ENCODE data around the gene GSC2.

GSC2 gene

GRCh38 chr22:19194766-19195536, 44.9 kb upstream of the GSC2 start:
- H3K9ac ChIP-seq (ENCODE audit: low read length), result no peak overlapping the region
- no peak overlapping the region for H2AK5ac ChIP-seq (ENCODE audit: low read length)
- H3K4me1 ChIP-seq (ENCODE audit: control insufficient read depth, low read depth, low read length), result no peaks in the 10 kb centered on the region
- H2BK5ac ChIP-seq (ENCODE audit: low read length), result no peak overlapping the region
- H3K4me3 ChIP-seq (ENCODE audit: low read length), result no peak overlapping the region
- H3K23ac ChIP-seq (ENCODE audit: low read length), result no peak overlapping the region
- no peaks in the 10 kb centered on the region for H3K27me3 ChIP-seq (ENCODE audit: insufficient read depth, low read length, poor library complexity)
- no CpG with 5 or more reads among the region's 16 CpGs for WGBS (ENCODE audit: extremely low coverage, insufficient coverage, low lambda C conversion rate)
- no peaks in the 10 kb centered on the region for H3K36me3 ChIP-seq (ENCODE audit: control insufficient read depth, insufficient read depth, low read length)
- H3K18ac ChIP-seq (ENCODE audit: low read length), result no peak overlapping the region
- no peak overlapping the region for H3K27ac ChIP-seq (ENCODE audit: low read depth, low read length)
- no peaks in the 10 kb centered on the region for H3K79me1 ChIP-seq (ENCODE audit: low read length)
- no peak overlapping the region for H4K8ac ChIP-seq (ENCODE audit: low read depth, low read length)
- no peak overlapping the region for H3K4ac ChIP-seq (ENCODE audit: low read depth, low read length)
- H2BK15ac ChIP-seq (replicated peaks; ENCODE audit: low read depth), result no peak overlapping the region
- H3K4me2 ChIP-seq (ENCODE audit: low read length), result no peak overlapping the region
- H3K56ac ChIP-seq (ENCODE audit: low read length), result no peak overlapping the region
- H3K79me2 ChIP-seq (ENCODE audit: control insufficient read depth, insufficient read depth, low read length), result no peaks in the 10 kb centered on the region
- DNase-seq, result no peak
- no peak overlapping the region for H4K5ac ChIP-seq (ENCODE audit: low read length)
- H2BK120ac ChIP-seq (ENCODE audit: low read depth, low read length), result no peak overlapping the region

DNA sequence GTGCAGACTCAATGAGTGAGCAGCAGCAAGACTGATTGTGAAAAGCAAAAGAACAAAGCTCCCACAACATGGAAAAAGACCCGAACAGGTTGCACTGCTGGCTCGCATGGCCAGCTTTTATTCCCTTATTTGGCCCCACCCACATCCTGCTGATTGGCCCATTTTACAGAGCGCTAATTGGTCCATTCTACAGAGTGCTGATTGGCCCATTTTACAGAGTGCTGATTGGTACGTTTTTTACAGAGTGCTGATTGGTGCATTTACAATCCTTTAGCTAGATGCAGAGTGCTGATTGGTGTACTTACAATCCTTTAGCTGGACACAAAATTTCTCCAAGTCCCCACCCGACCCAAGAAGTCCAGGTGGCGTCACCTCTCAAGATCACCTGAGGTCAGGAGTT, 43.8 kb upstream of the GSC2 start:
- H3K23ac ChIP-seq (ENCODE audit: low read length), result no peak overlapping the region
- H3K4me3 ChIP-seq (ENCODE audit: low read length), result no peak overlapping the region
- no peaks in the 10 kb centered on the region for H3K79me2 ChIP-seq (ENCODE audit: control insufficient read depth, insufficient read depth, low read length)
- no peak overlapping the region for H4K5ac ChIP-seq (ENCODE audit: low read length)
- H3K27ac ChIP-seq (ENCODE audit: low read depth, low read length), result no peak overlapping the region
- no peak overlapping the region for H4K8ac ChIP-seq (ENCODE audit: low read depth, low read length)
- no peak overlapping the region for H3K4ac ChIP-seq (ENCODE audit: low read depth, low read length)
- no peak overlapping the region for H3K9ac ChIP-seq (ENCODE audit: low read length)
- H3K27me3 ChIP-seq (ENCODE audit: insufficient read depth, low read length, poor library complexity), result no peaks in the 10 kb centered on the region
- no peaks in the 10 kb centered on the region for H3K79me1 ChIP-seq (ENCODE audit: low read length)
- no peak overlapping the region for H2BK120ac ChIP-seq (ENCODE audit: low read depth, low read length)
- H2AK5ac ChIP-seq (ENCODE audit: low read length), result no peak overlapping the region
- no peak overlapping the region for H2BK15ac ChIP-seq (replicated peaks; ENCODE audit: low read depth)
- H3K36me3 ChIP-seq (ENCODE audit: control insufficient read depth, insufficient read depth, low read length), result no peaks in the 10 kb centered on the region
- no peak overlapping the region for H2BK5ac ChIP-seq (ENCODE audit: low read length)
- H3K4me1 ChIP-seq (ENCODE audit: control insufficient read depth, low read depth, low read length), result no peaks in the 10 kb centered on the region
- no peak overlapping the region for H3K18ac ChIP-seq (ENCODE audit: low read length)
- WGBS (ENCODE audit: extremely low coverage, insufficient coverage, low lambda C conversion rate), result no CpG with 5 or more reads among the region's 6 CpGs
- H3K56ac ChIP-seq (ENCODE audit: low read length), result no peak overlapping the region
- DNase-seq, result no peak
- no peak overlapping the region for H3K4me2 ChIP-seq (ENCODE audit: low read length)

DNA sequence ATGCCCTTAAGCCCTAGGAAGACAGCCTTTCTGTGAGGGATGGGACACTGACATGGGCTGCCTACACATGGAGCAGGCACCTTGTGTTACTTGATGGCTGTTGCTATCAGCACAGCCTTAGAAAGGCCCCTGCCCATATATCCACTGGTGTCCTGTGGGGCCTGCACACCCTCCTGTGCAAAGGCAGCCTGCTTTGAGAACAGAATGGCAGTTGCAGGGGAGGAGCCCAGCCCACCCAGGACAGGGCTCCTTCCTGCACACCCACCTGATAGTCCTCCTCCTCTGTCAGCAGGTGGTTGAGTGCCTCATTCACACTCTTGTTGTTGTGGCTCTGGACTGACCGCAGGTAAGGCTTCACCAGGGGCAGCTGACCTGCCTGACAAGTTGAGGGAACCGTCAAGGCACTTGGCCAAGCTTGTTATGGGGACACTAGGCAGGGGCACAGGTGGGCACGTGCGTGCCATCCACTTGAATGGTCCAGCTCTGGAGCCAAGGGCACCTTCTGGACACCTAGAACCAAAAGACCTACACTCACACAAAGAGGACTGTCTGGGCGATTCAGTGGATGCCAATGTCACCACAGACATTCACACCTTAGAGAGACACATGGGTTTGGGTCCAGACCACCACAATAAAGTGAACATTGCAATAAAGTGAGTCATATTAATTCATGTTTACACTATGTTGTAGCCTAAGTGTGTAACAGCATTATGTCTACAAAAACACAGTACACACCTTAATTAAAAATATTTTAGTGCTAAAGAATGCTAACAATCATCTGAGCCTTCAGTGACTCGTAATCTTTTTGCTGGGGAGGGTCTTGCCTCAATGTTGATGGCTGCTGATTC, 37.8 kb upstream of the GSC2 start:
- no peaks in the 10 kb centered on the region for H3K4me1 ChIP-seq (ENCODE audit: control insufficient read depth, low read depth, low read length)
- no peak overlapping the region for H4K8ac ChIP-seq (ENCODE audit: low read depth, low read length)
- H2AK5ac ChIP-seq (ENCODE audit: low read length), result no peak overlapping the region
- WGBS (ENCODE audit: extremely low coverage, insufficient coverage, low lambda C conversion rate), result no CpG with 5 or more reads among the region's 6 CpGs
- H3K9ac ChIP-seq (ENCODE audit: low read length), result no peak overlapping the region
- no peak overlapping the region for H3K18ac ChIP-seq (ENCODE audit: low read length)
- H4K5ac ChIP-seq (ENCODE audit: low read length), result no peak overlapping the region
- H3K79me1 ChIP-seq (ENCODE audit: low read length), result no peaks in the 10 kb centered on the region
- no peaks in the 10 kb centered on the region for H3K27me3 ChIP-seq (ENCODE audit: insufficient read depth, low read length, poor library complexity)
- no peak for DNase-seq
- H3K27ac ChIP-seq (ENCODE audit: low read depth, low read length), result no peak overlapping the region
- H2BK15ac ChIP-seq (replicated peaks; ENCODE audit: low read depth), result no peak overlapping the region
- H3K4me3 ChIP-seq (ENCODE audit: low read length), result no peak overlapping the region
- no peak overlapping the region for H3K4ac ChIP-seq (ENCODE audit: low read depth, low read length)
- no peak overlapping the region for H2BK120ac ChIP-seq (ENCODE audit: low read depth, low read length)
- H2BK5ac ChIP-seq (ENCODE audit: low read length), result no peak overlapping the region
- H3K23ac ChIP-seq (ENCODE audit: low read length), result no peak overlapping the region
- H3K4me2 ChIP-seq (ENCODE audit: low read length), result no peak overlapping the region
- peaks cover 2% of the 10 kb centered on the region for H3K36me3 ChIP-seq (ENCODE audit: control insufficient read depth, insufficient read depth, low read length)
- no peaks in the 10 kb centered on the region for H3K79me2 ChIP-seq (ENCODE audit: control insufficient read depth, insufficient read depth, low read length)
- no peak overlapping the region for H3K56ac ChIP-seq (ENCODE audit: low read length)

DNA sequence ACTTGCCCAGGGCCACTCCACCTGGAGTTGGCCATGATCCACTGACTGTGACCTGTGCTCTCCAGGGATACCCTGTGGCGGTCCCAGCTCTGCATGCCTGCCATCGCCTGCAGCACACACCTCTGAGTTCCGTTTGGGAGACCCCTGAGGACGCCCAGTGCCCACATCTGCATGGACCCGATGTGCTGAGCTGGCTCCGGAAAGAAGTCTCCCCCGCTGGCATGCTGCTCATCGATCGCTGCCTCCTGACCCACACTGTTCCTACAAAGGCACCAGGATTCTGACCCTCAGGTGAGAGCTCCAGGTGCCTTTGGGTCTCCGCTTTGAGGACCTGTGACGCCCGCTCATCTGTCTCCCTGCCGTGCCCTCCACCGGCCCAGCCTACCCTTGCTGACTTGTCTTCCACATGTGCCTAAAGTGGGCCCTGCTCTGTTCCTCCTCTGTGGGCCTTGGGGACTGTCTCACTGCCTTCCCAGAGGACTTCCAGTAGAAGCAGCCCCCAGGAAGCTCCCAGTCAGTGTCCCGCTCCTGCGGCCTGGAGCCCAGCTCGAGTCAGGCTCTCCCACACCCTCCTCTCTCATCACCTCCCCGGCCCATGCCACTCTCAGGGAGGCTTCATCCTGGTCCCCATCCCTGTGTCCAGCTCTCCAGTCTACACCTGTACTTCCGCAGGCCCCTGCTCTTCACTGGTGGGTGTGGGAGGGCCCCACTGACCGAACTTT, 34.3 kb upstream of the GSC2 start:
- WGBS (ENCODE audit: extremely low coverage, insufficient coverage, low lambda C conversion rate), result no CpG with 5 or more reads among the region's 20 CpGs
- Histone ChIP-seq H3K18ac (ENCODE audit: low read length) (no peak overlapping the region), H3K4me3 (ENCODE audit: low read length) (no peak overlapping the region)

GRCh38 chr22:19183216-19183615, 33.1 kb upstream of the GSC2 start:
- Histone ChIP-seq H3K23ac (ENCODE audit: low read length) (no peak overlapping the region), H3K27me3 (ENCODE audit: insufficient read depth, low read length, poor library complexity) (no peaks in the 10 kb centered on the region), H2BK15ac (replicated peaks; ENCODE audit: low read depth) (no peak overlapping the region), H2BK5ac (ENCODE audit: low read length) (no peak overlapping the region), H3K4me1 (ENCODE audit: control insufficient read depth, low read depth, low read length) (no peaks in the 10 kb centered on the region), H3K79me1 (ENCODE audit: low read length) (no peaks in the 10 kb centered on the region), H3K4me2 (ENCODE audit: low read length) (no peak overlapping the region), H4K8ac (ENCODE audit: low read depth, low read length) (no peak overlapping the region), H3K79me2 (ENCODE audit: control insufficient read depth, insufficient read depth, low read length) (no peaks in the 10 kb centered on the region), H3K36me3 (ENCODE audit: control insufficient read depth, insufficient read depth, low read length) (peaks cover 2% of the 10 kb centered on the region), H2BK120ac (ENCODE audit: low read depth, low read length) (no peak overlapping the region), H3K56ac (ENCODE audit: low read length) (no peak overlapping the region), H4K5ac (ENCODE audit: low read length) (no peak overlapping the region), H3K27ac (ENCODE audit: low read depth, low read length) (no peak overlapping the region), H3K9ac (ENCODE audit: low read length) (no peak overlapping the region), H2AK5ac (ENCODE audit: low read length) (no peak overlapping the region), H3K4me3 (ENCODE audit: low read length) (no peak overlapping the region), H3K4ac (ENCODE audit: low read depth, low read length) (no peak overlapping the region), H3K18ac (ENCODE audit: low read length) (no peak overlapping the region)
- DNase-seq, result no peak
- WGBS (ENCODE audit: extremely low coverage, insufficient coverage, low lambda C conversion rate), result no CpG with 5 or more reads among the region's 9 CpGs

More for the DNA sequence above, 34.3 kb upstream of the GSC2 start:
- Histone ChIP-seq H3K56ac (ENCODE audit: low read length) (no peak overlapping the region), H4K8ac (ENCODE audit: low read depth, low read length) (no peak overlapping the region), H4K5ac (ENCODE audit: low read length) (no peak overlapping the region), H3K4me1 (ENCODE audit: control insufficient read depth, low read depth, low read length) (no peaks in the 10 kb centered on the region), H3K27ac (ENCODE audit: low read depth, low read length) (no peak overlapping the region), H3K36me3 (ENCODE audit: control insufficient read depth, insufficient read depth, low read length) (peaks cover 2% of the 10 kb centered on the region), H3K23ac (ENCODE audit: low read length) (no peak overlapping the region), H2BK5ac (ENCODE audit: low read length) (no peak overlapping the region), H2BK120ac (ENCODE audit: low read depth, low read length) (no peak overlapping the region), H3K27me3 (ENCODE audit: insufficient read depth, low read length, poor library complexity) (no peaks in the 10 kb centered on the region), H2BK15ac (replicated peaks; ENCODE audit: low read depth) (no peak overlapping the region), H3K4ac (ENCODE audit: low read depth, low read length) (no peak overlapping the region), H3K79me1 (ENCODE audit: low read length) (no peaks in the 10 kb centered on the region), H3K79me2 (ENCODE audit: control insufficient read depth, insufficient read depth, low read length) (no peaks in the 10 kb centered on the region), H2AK5ac (ENCODE audit: low read length) (no peak overlapping the region), H3K9ac (ENCODE audit: low read length) (no peak overlapping the region), H3K4me2 (ENCODE audit: low read length) (no peak overlapping the region)
- no peak for DNase-seq

Measured in mesendoderm (in vitro differentiated cells).